B cell (primary cell): Measurements from ENCODE around the gene S100A4.

Source experiments
- CTCF ChIP-seq: fragments of 200-600 bp; IDR thresholded peaks from one replicate; pipeline ENCODE4 v1.8.0; 2022; ENCODE audit warnings: antibody characterized with exemption, mild to moderate bottlenecking
- EZH2 ChIP-seq: IDR thresholded peaks from 2 replicates; pipeline ENCODE4 v1.6.1; 2012; ENCODE audit warnings: borderline replicate concordance, low read depth, mild to moderate bottlenecking, moderate library complexity, low read length; ENCODE audit not compliant: insufficient read depth, poor library complexity, severe bottlenecking

- TF ChIP-seq CTCF (no peak), EZH2 (no peak)
These were observed 7.5 kb upstream of the S100A4 start for GRCh38 chr1:153553096-153553495.
